Forelimb muscle (tissue), 1 donor: ENCODE measurements around the gene RELL2. TPM values are rescaled to one million over a fixed set of nuclear protein-coding genes. Genes with fewer than 3 reads are reported as not detected.
"Not testable (repeated sequence)": the region's sequence is repeated elsewhere in the genome, so short reads cannot be mapped to it uniquely, and the experiment has no call there.

Experiments
- DNase-seq: peaks from one replicate; pipeline ENCODE4 v3.0.0-alpha.2; 2013; ENCODE audit warnings: low read depth
- polyA plus RNA-seq: library from polyadenylated mRNA; unstranded; fragments of 120-200 nt; gene quantifications from one replicate; pipeline ENCODE4 v1.2.1, GENCODE V29; 2013; ENCODE audit not compliant: insufficient read length

Gene RELL2
- polyA plus RNA-seq, result 0.15 TPM

GRCh38 chr5:141636413-141637122, at the start of gene RELL2, which contains the start of gene HDAC3:
RELL2 (plus strand) TSS chr5:141636997; CDS start chr5:141638226, 1,229 bp downstream.
HDAC3 (minus strand) TSS chr5:141636849; CDS start chr5:141636790, 59 bp downstream.
- DNase-seq, result no peak

GRCh38 chr5:141590127-141590526, 46.7 kb upstream of the RELL2 start:
- no peak for DNase-seq

- DNase-seq, result no peak
Observed at GRCh38 chr5:141596867-141597266, 39.9 kb upstream of the RELL2 start.

- no peak for DNase-seq
Observed at GRCh38 chr5:141597394-141597793, 39.4 kb upstream of the RELL2 start.

- DNase-seq, result no peak
Observed at GRCh38 chr5:141597814-141598213, 39.0 kb upstream of the RELL2 start.

GRCh38 chr5:141598391-141599345, 38.1 kb upstream of the RELL2 start:
- DNase-seq, result no peak

- no peak for DNase-seq
Observed at GRCh38 chr5:141602606-141603005, 34.2 kb upstream of the RELL2 start.

GRCh38 chr5:141603923-141604717, 32.7 kb upstream of the RELL2 start:
- DNase-seq, result peak; percentile 43

- no peak for DNase-seq
Observed at GRCh38 chr5:141605523-141606277, 31.1 kb upstream of the RELL2 start.

- no peak for DNase-seq
Observed at GRCh38 chr5:141608046-141608445, 28.8 kb upstream of the RELL2 start.

GRCh38 chr5:141608557-141608956, 28.2 kb upstream of the RELL2 start:
- DNase-seq, result no peak

- DNase-seq, result no peak
Observed at GRCh38 chr5:141609044-141609443, 27.8 kb upstream of the RELL2 start.

- DNase-seq, result not testable (repeated sequence)
Observed at GRCh38 chr5:141609921-141610320, 26.9 kb upstream of the RELL2 start.

- DNase-seq, result no peak
Observed at GRCh38 chr5:141611289-141611688, 25.5 kb upstream of the RELL2 start.

- no peak for DNase-seq
Observed at GRCh38 chr5:141613344-141613743, 23.5 kb upstream of the RELL2 start.

- no peak for DNase-seq
Observed at GRCh38 chr5:141615991-141616720, 20.6 kb upstream of the RELL2 start.

- DNase-seq, result no peak
Observed at GRCh38 chr5:141617128-141617527, 19.7 kb upstream of the RELL2 start.

GRCh38 chr5:141617682-141618029, 19.1 kb upstream of the RELL2 start:
- no peak for DNase-seq

- no peak for DNase-seq
Observed at GRCh38 chr5:141618030-141618803, 18.6 kb upstream of the RELL2 start.
